H1 (cell line): ENCODE measurements around the gene SPPL3. TPM values are rescaled to one million over a fixed set of nuclear protein-coding genes. Genes with fewer than 3 reads are reported as not detected.

Experiments
- ATF3 ChIP-seq: IDR thresholded peaks from 2 replicates; pipeline ENCODE4 v1.6.1; 2011; ENCODE audit warnings: low read depth, mild to moderate bottlenecking, low read length; ENCODE audit not compliant: insufficient read depth
- CBX5 ChIP-seq: fragments of 300-800, 300-1000 bp; sonication (generic); IDR thresholded peaks from 2 replicates; pipeline ENCODE4 v1.7.1; 2016; ENCODE audit warnings: antibody characterized with exemption, low read length, low read depth
- CHD1 ChIP-seq: IDR thresholded peaks from 2 replicates; pipeline ENCODE4 v1.6.1; 2012; ENCODE audit warnings: low read depth, low read length, improper control_type of control experiment
- CHD7 ChIP-seq: fragments of 300-600 bp; sonication (generic); IDR thresholded peaks from 2 replicates; pipeline ENCODE4 v1.7.1; 2012; ENCODE audit warnings: low read length, moderate library complexity, mild to moderate bottlenecking, inconsistent platforms; ENCODE audit not compliant: insufficient replicate concordance
- EZH2 ChIP-seq: fragments of 200-600 bp; sonication (generic); IDR thresholded peaks from 2 replicates; pipeline ENCODE4 v1.7.1; 2012; ENCODE audit warnings: low read depth, mild to moderate bottlenecking, moderate library complexity, low read length, inconsistent platforms; ENCODE audit not compliant: severe bottlenecking
- HDAC2 ChIP-seq, 2 experiments: fragments of 300-600 bp in 1 of 2; sonication (generic) in 1 of 2; IDR thresholded peaks; 2 replicates each; pipeline ENCODE4 v1.6.1; 2011 to 2012; ENCODE audit warnings: low read depth in 2 of 2, low read length in 2 of 2, mild to moderate bottlenecking in 2 of 2, moderate library complexity in 2 of 2, borderline replicate concordance in 1 of 2, inconsistent platforms in 1 of 2
- HDAC6 ChIP-seq: IDR thresholded peaks from one replicate; pipeline ENCODE4 v1.7.1; 2012; ENCODE audit warnings: low read depth, mild to moderate bottlenecking, inconsistent platforms, low read length, moderate library complexity
- KDM1A ChIP-seq: fragments of 200-600, 300-600 bp; sonication (generic); IDR thresholded peaks from 2 replicates; pipeline ENCODE4 v1.7.1; 2016; ENCODE audit warnings: mild to moderate bottlenecking, low read length, borderline replicate concordance
- KDM4A ChIP-seq: IDR thresholded peaks from one replicate; pipeline ENCODE4 v1.7.1; 2012; ENCODE audit warnings: low read depth, mild to moderate bottlenecking, moderate library complexity, low read length, inconsistent platforms; ENCODE audit not compliant: severe bottlenecking
- SP1 ChIP-seq: IDR thresholded peaks from 2 replicates; pipeline ENCODE4 v1.6.1; 2011; ENCODE audit warnings: low read depth, low read length
- ZNF274 ChIP-seq: IDR thresholded peaks from 2 replicates; pipeline ENCODE4 v1.7.0; 2012; ENCODE audit warnings: low read length, borderline replicate concordance; ENCODE audit errors: extremely low read depth
- polyA plus RNA-seq, 7 experiments: library from polyadenylated mRNA; depleted of rRNA in 3 of 7; stranded (reverse) in 5 of 7; unstranded in 2 of 7; fragments of >200 nt in 5 of 7; fragments of 200-250 nt in 2 of 7; gene quantifications; 1 replicate in 5 of 7; 2 replicates in 1 of 7; 4 replicates in 1 of 7; pipeline versions ENCODE4 v1.2.1 to v1.2.3, GENCODE V29; 2011 to 2013; ENCODE audit warnings: missing spikeins in 2 of 7, mixed read lengths in 2 of 7
- total RNA-seq: library from RNA; stranded (reverse); fragmentation: NEBNext Ultra II Directional; extraction: Animal tissue kit (Norgen Biotek cat#: 25700); gene quantifications from 2 replicates; pipeline ENCODE4 v1.2.1, GENCODE V29; 2021

Gene SPPL3
- total and polyA plus RNA-seq, 2 of the 8 experiments (the other 6 are each of a cell fraction or from before 2014, with no cell fraction given): 27.3 to 48.4 TPM

DNA sequence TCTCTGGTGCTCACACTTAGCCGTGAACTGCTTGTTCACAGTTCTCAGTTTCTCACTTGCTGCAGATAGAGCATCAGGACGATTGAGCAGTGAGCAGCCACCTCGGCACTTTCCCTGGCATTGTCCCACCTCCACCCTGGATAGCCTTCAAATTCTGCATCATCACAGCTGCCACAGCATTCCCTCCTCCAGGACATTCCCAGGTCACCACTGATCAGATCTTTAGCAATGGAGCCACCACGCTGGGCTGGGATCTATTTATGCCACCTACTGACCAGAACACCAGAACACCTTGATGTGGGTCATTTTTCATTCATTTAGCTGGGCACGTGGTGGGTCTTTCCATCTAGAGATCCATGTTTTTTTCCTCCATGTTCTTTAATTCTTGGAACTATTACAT lies 154.9 kb downstream of the SPPL3 start (continued):
- TF ChIP-seq CHD7 (no peak), KDM1A (no peak), ZNF274 (no peak), EZH2 (no peak), HDAC2 (IDR thresholded peaks at IDR 0.05; ENCODE audit: borderline replicate concordance in 1 of 2, low read depth in 2 of 2, low read length in 2 of 2) (no peak), SP1 (no peak), KDM4A (no peak), CHD1 (no peak), CBX5 (no peak), ATF3 (no peak), HDAC6 (no peak)
